Sigmoid colon (tissue), 3 donors: ENCODE results near the gene ACACA.

Experiments used
- CTCF ChIP-seq, 4 experiments: fragments of 450-650 bp in 3 of 4; fragments of 200-600 bp in 1 of 4; IDR thresholded peaks; one replicate each; pipeline ENCODE4 v1.5.1; 2016 to 2019; ENCODE audit warnings: antibody characterized with exemption in 4 of 4, mild to moderate bottlenecking in 3 of 4, moderate library complexity in 2 of 4
- POLR2A ChIP-seq, 2 donors: fragments of 450-650 bp; IDR thresholded peaks; one replicate each; pipeline ENCODE4 v1.6.1; 2016; ENCODE audit warnings: antibody characterized with exemption in 2 of 2, mild to moderate bottlenecking in 2 of 2, moderate library complexity in 2 of 2

GRCh38 chr17:37375706-37376105 is 30.9 kb downstream of the ACACA start, which contains the start of gene C17orf78:
- TF ChIP-seq CTCF (IDR thresholded peaks at IDR 0.05) (no peak), POLR2A (IDR thresholded peaks at IDR 0.05) (no peak)
